COLO668 (cell line): ENCODE measurements around the gene OR10P1.
A peak's percentile ranks its signal among the peaks of the same experiment; 100 is the strongest.
"Not testable (repeated sequence)": the region's sequence is repeated elsewhere in the genome, so short reads cannot be mapped to it uniquely, and the experiment has no call there.

Source experiments
- DNase-seq: peaks from one replicate; lab custom pipeline; 2025; ENCODE audit not compliant: unreplicated experiment; lab: John Stamatoyannopoulos, UW

Gene OR10P1

GRCh38 chr12:55636853-55637252 lies at the start of gene OR10P1:
TSS of gene OR10P1 (plus strand) at chr12:55636892. CDS start at chr12:55636892, 0 bp downstream.
- no peak for DNase-seq

GRCh38 chr12:55590152-55590551 lies 46.5 kb upstream of the OR10P1 start:
- DNase-seq: not testable (repeated sequence)

GRCh38 chr12:55607821-55608594 lies 28.7 kb upstream of the OR10P1 start:
- DNase-seq: no peak

GRCh38 chr12:55610598-55610997 lies 26.1 kb upstream of the OR10P1 start:
- no peak for DNase-seq

GRCh38 chr12:55612646-55613045 lies 24.0 kb upstream of the OR10P1 start:
- DNase-seq: no peak

GRCh38 chr12:55614764-55615163 lies 21.9 kb upstream of the OR10P1 start:
- no peak for DNase-seq

GRCh38 chr12:55619354-55620138 lies 17.1 kb upstream of the OR10P1 start:
- peak; percentile 18 for DNase-seq

GRCh38 chr12:55624056-55624455 lies 12.6 kb upstream of the OR10P1 start:
- no peak for DNase-seq

- DNase-seq: no peak
Measured at GRCh38 chr12:55626154-55626553, 10.5 kb upstream of the OR10P1 start.

GRCh38 chr12:55629058-55629841 lies 7.4 kb upstream of the OR10P1 start:
- DNase-seq: no peak

GRCh38 chr12:55631056-55631455 lies 5.6 kb upstream of the OR10P1 start:
- DNase-seq: no peak

GRCh38 chr12:55631733-55632132 lies 5.0 kb upstream of the OR10P1 start:
- DNase-seq: no peak

- DNase-seq: no peak
Measured at GRCh38 chr12:55633151-55633550, 3.5 kb upstream of the OR10P1 start.

GRCh38 chr12:55636116-55636655 lies 506 bp upstream of the OR10P1 start:
- DNase-seq: no peak

GRCh38 chr12:55637467-55637866 lies 775 bp downstream of the OR10P1 start:
- DNase-seq: no peak

GRCh38 chr12:55641595-55641994 lies 4.9 kb downstream of the OR10P1 start:
- DNase-seq: no peak

GRCh38 chr12:55642267-55642666 lies 5.6 kb downstream of the OR10P1 start:
- no peak for DNase-seq

- DNase-seq: no peak
Measured at GRCh38 chr12:55642669-55643068, 6.0 kb downstream of the OR10P1 start.

GRCh38 chr12:55644591-55644990 lies 7.9 kb downstream of the OR10P1 start:
- no peak for DNase-seq

GRCh38 chr12:55647027-55647426 lies 10.3 kb downstream of the OR10P1 start:
- DNase-seq: no peak

- DNase-seq: not testable (repeated sequence)
Measured at GRCh38 chr12:55650620-55651298, 14.1 kb downstream of the OR10P1 start.
